Gastrocnemius medialis (tissue), 4 donors: ENCODE results near the gene NECTIN2.

ENCODE experiments used
- POLR2A ChIP-seq, 2 donors: fragments of 450-650 bp; IDR thresholded peaks; one replicate each; pipeline ENCODE4 v1.6.1; 2017; ENCODE audit warnings: antibody characterized with exemption in 2 of 2, mild to moderate bottlenecking in 2 of 2, moderate library complexity in 2 of 2
- TF ChIP-seq, protein P1 (sequence below), 5 experiments: fragments of 450-650 bp in 3 of 5; fragments of 200-600 bp in 2 of 5; sonication (generic) in 2 of 5; IDR thresholded peaks in 4 of 5; conservative IDR thresholded peaks in 1 of 5; 1 replicate in 4 of 5; 2 replicates in 1 of 5; pipeline ENCODE4 v1.5.1; 2016 to 2019; ENCODE audit warnings: antibody characterized with exemption in 5 of 5, mild to moderate bottlenecking in 3 of 5, moderate library complexity in 3 of 5

- TF ChIP-seq POLR2A (IDR thresholded peaks at IDR 0.05) = no peak
- TF ChIP-seq, protein P1, sequence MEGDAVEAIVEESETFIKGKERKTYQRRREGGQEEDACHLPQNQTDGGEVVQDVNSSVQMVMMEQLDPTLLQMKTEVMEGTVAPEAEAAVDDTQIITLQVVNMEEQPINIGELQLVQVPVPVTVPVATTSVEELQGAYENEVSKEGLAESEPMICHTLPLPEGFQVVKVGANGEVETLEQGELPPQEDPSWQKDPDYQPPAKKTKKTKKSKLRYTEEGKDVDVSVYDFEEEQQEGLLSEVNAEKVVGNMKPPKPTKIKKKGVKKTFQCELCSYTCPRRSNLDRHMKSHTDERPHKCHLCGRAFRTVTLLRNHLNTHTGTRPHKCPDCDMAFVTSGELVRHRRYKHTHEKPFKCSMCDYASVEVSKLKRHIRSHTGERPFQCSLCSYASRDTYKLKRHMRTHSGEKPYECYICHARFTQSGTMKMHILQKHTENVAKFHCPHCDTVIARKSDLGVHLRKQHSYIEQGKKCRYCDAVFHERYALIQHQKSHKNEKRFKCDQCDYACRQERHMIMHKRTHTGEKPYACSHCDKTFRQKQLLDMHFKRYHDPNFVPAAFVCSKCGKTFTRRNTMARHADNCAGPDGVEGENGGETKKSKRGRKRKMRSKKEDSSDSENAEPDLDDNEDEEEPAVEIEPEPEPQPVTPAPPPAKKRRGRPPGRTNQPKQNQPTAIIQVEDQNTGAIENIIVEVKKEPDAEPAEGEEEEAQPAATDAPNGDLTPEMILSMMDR (IDR thresholded peaks at IDR 0.05 in 4 of 5, conservative IDR thresholded peaks at IDR 0.05 in 1 of 5) = no peak
These were observed 26.8 kb upstream of the NECTIN2 start for GRCh38 chr19:44819246-44819832.
